Lower lobe of right lung (tissue), 2 donors: ENCODE data around the gene FAM81A. TPM values are rescaled to one million over a fixed set of nuclear protein-coding genes. Genes with fewer than 3 reads are reported as not detected.
"Not testable (repeated sequence)": the region's sequence is repeated elsewhere in the genome, so short reads cannot be mapped to it uniquely, and the experiment has no call there.

Experiments
- ATAC-seq, 2 donors: fragments of 200-7000 bp; cut with Tn5 transposase; one replicate each; pipeline ENCODE4 v1.9.1; 2020 to 2022; ENCODE audit warnings: mild to moderate bottlenecking in 2 of 2, moderate library complexity in 2 of 2
- DNase-seq: peaks from one replicate; pipeline ENCODE4 v3.0.0-alpha.2; 2020
- H3K27ac ChIP-seq: fragments of 200-600 bp; one replicate; pipeline ENCODE4 v1.8.0; 2022
- H3K27me3 ChIP-seq: fragments of 200-600 bp; one replicate; pipeline ENCODE4 v1.8.0; 2022; ENCODE audit warnings: low read depth
- H3K36me3 ChIP-seq: fragments of 200-600 bp; one replicate; pipeline ENCODE4 v1.8.0; 2022; ENCODE audit warnings: mild to moderate bottlenecking
- H3K4me1 ChIP-seq: fragments of 200-600 bp; one replicate; pipeline ENCODE4 v1.8.0; 2022
- H3K4me3 ChIP-seq: fragments of 200-600 bp; one replicate; pipeline ENCODE4 v1.8.0; 2022; ENCODE audit warnings: mild to moderate bottlenecking
- H3K9me3 ChIP-seq: fragments of 200-600 bp; one replicate; pipeline ENCODE4 v1.8.0; 2022
- intact Hi-C: fragments of 100-400 bp; cut with DNase I; formaldehyde crosslinking; loops from one replicate; pipeline ENCODE4 v1.11.0; 2022
- total RNA-seq: library from RNA; stranded (reverse); fragmentation: NEBNext Ultra II Directional; extraction: Animal tissue kit (Norgen Biotek cat#: 25700); gene quantifications from one replicate; pipeline ENCODE4 v1.2.1, GENCODE V29; 2021
- TF ChIP-seq, protein P1 (sequence below): fragments of 200-600 bp; IDR thresholded peaks from one replicate; pipeline ENCODE4 v1.8.0; 2022; ENCODE audit warnings: antibody characterized with exemption, mild to moderate bottlenecking
- donor health status: DM: no; HTN: yes; CAD: no; lungs with severe emphysema.

FAM81A gene
- total RNA-seq, 1 donor from 2014 or later = 1.8 TPM

GRCh38 chr15:59424616-59425015 lies 13.4 kb upstream of the FAM81A start:
- no peaks in the 10 kb centered on the region for H3K36me3 ChIP-seq
- H3K4me1 ChIP-seq = no peaks in the 10 kb centered on the region
- H3K4me3 ChIP-seq = no peak overlapping the region
- DNase-seq = no peak
- no peaks in the 10 kb centered on the region for H3K27me3 ChIP-seq
- no peak for ATAC-seq
- H3K27ac ChIP-seq = no peak overlapping the region
- intact Hi-C loops = no loop called here
- peaks cover 6% of the 10 kb centered on the region for H3K9me3 ChIP-seq
- TF ChIP-seq, protein P1, sequence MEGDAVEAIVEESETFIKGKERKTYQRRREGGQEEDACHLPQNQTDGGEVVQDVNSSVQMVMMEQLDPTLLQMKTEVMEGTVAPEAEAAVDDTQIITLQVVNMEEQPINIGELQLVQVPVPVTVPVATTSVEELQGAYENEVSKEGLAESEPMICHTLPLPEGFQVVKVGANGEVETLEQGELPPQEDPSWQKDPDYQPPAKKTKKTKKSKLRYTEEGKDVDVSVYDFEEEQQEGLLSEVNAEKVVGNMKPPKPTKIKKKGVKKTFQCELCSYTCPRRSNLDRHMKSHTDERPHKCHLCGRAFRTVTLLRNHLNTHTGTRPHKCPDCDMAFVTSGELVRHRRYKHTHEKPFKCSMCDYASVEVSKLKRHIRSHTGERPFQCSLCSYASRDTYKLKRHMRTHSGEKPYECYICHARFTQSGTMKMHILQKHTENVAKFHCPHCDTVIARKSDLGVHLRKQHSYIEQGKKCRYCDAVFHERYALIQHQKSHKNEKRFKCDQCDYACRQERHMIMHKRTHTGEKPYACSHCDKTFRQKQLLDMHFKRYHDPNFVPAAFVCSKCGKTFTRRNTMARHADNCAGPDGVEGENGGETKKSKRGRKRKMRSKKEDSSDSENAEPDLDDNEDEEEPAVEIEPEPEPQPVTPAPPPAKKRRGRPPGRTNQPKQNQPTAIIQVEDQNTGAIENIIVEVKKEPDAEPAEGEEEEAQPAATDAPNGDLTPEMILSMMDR = no peak

DNA sequence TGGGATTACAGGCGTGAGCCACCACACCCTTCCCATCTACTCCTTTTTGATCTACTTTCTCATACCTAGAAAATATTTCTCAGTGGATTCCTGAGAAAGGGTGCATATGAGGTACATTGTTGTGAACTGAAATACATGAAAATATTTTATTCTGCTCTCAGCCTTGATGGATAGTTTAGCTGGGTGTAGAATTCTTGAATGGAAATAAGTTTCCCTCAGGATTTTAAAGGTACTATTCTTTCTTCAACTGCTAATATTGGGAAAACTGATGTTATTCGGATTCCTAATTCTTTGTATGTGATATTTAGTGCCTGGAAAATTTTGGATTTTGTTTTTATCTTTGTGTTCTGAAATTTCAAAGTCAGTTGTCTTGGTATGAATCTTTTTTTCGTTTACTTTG lies 9.1 kb upstream of the FAM81A start:
- H3K9me3 ChIP-seq, H3K27ac ChIP-seq, H3K36me3 ChIP-seq, DNase-seq, intact Hi-C loops, H3K4me3 ChIP-seq, H3K27me3 ChIP-seq, ATAC-seq, H3K4me1 ChIP-seq: not testable (repeated sequence)

GRCh38 chr15:59432389-59432788 lies 5.6 kb upstream of the FAM81A start:
- ATAC-seq (no peak), DNase-seq (no peak)
- TF ChIP-seq, protein P1 = no peak
- Histone ChIP-seq H3K4me1 (peaks cover 7% of the 10 kb centered on the region), H3K4me3 (no peak overlapping the region), H3K9me3 (peaks cover 6% of the 10 kb centered on the region), H3K27ac (no peak overlapping the region), H3K36me3 (no peaks in the 10 kb centered on the region), H3K27me3 (peaks cover 21% of the 10 kb centered on the region)
- intact Hi-C loops = no loop called here

GRCh38 chr15:59434481-59434880 lies 3.5 kb upstream of the FAM81A start:
- TF ChIP-seq, protein P1 = no peak
- H3K27me3 ChIP-seq = peaks cover 22% of the 10 kb centered on the region
- H3K9me3 ChIP-seq = no peaks in the 10 kb centered on the region
- H3K27ac ChIP-seq = no peak overlapping the region
- intact Hi-C loops = no loop called here
- H3K36me3 ChIP-seq = no peaks in the 10 kb centered on the region
- H3K4me3 ChIP-seq = no peak overlapping the region
- ATAC-seq (no peak), DNase-seq (no peak)
- H3K4me1 ChIP-seq = peaks cover 18% of the 10 kb centered on the region

GRCh38 chr15:59436774-59437141 lies 1.2 kb upstream of the FAM81A start:
- Histone ChIP-seq H3K4me3 (no peak overlapping the region), H3K27me3 (peaks cover 22% of the 10 kb centered on the region), H3K36me3 (no peaks in the 10 kb centered on the region), H3K4me1 (peaks cover 18% of the 10 kb centered on the region), H3K27ac (no peak overlapping the region), H3K9me3 (no peaks in the 10 kb centered on the region)
- TF ChIP-seq, protein P1 = no peak
- intact Hi-C loops = no loop called here
- ATAC-seq (no peak), DNase-seq (no peak)

GRCh38 chr15:59437142-59437816 lies 707 bp upstream of the FAM81A start:
- TF ChIP-seq, protein P1 = no peak
- Histone ChIP-seq H3K9me3 (no peaks in the 10 kb centered on the region), H3K27me3 (peaks cover 22% of the 10 kb centered on the region), H3K27ac (no peak overlapping the region), H3K4me1 (peaks cover 18% of the 10 kb centered on the region), H3K4me3 (peak overlapping the region; percentile 58), H3K36me3 (no peaks in the 10 kb centered on the region)
- intact Hi-C loops = no loop called here
- no peak for ATAC-seq
- no peak for DNase-seq
